Measurements from ENCODE around the gene NSDHL.

Gene NSDHL

GRCh38 chrX:152895724-152896420 lies 65.0 kb downstream of the NSDHL start:
- TF ChIP-seq ZFX (IDR thresholded peaks at IDR 0.05) (no peak), CTCF (conservative IDR thresholded peaks at IDR 0.05) (no peak)
- peak overlapping the region; percentile 42 for H3K27ac ChIP-seq

- H3K27ac ChIP-seq = peak overlapping the region; percentile 42
- TF ChIP-seq CTCF (conservative IDR thresholded peaks at IDR 0.05) = no peak
- TF ChIP-seq ZFX (IDR thresholded peaks at IDR 0.05) = no peak
These were observed 65.6 kb downstream of the NSDHL start for GRCh38 chrX:152896450-152896849.

GRCh38 chrX:152897222-152898131 lies 66.6 kb downstream of the NSDHL start, which contains the start of gene ZNF185:
Gene ZNF185 (plus strand): TSS chrX:152898067. CDS start chrX:152914490, 16,423 bp downstream.
- TF ChIP-seq ZFX (IDR thresholded peaks at IDR 0.05) (no peak), CTCF (conservative IDR thresholded peaks at IDR 0.05) (no peak)
- H3K27ac ChIP-seq = no peak within 1 kb of the TSS

GRCh38 chrX:152898442-152898841 lies 67.6 kb downstream of the NSDHL start:
- no peak overlapping the region for H3K27ac ChIP-seq
- TF ChIP-seq CTCF (conservative IDR thresholded peaks at IDR 0.05) (no peak), ZFX (IDR thresholded peaks at IDR 0.05) (no peak)

- no peak overlapping the region for H3K27ac ChIP-seq
- no peak for TF ChIP-seq CTCF (conservative IDR thresholded peaks at IDR 0.05)
- no peak for TF ChIP-seq ZFX (IDR thresholded peaks at IDR 0.05)
These were observed 68.4 kb downstream of the NSDHL start for GRCh38 chrX:152899111-152899873.

- TF ChIP-seq CTCF (conservative IDR thresholded peaks at IDR 0.05) (no peak), ZFX (IDR thresholded peaks at IDR 0.05) (no peak)
- no peak overlapping the region for H3K27ac ChIP-seq
These were observed 69.2 kb downstream of the NSDHL start for GRCh38 chrX:152899874-152900719.
